T1000 (cell line): ENCODE measurements around the gene CCT4.
"Not testable (repeated sequence)": the region's sequence is repeated elsewhere in the genome, so short reads cannot be mapped to it uniquely, and the experiment has no call there.

Experiments used
- DNase-seq: peaks from one replicate; lab custom pipeline; 2025; ENCODE audit warnings: mixed read lengths; lab: John Stamatoyannopoulos, UW

The CCT4 gene

GRCh38 chr2:61879351-61879750, 9.1 kb downstream of the CCT4 start:
- DNase-seq = not testable (repeated sequence)

DNA sequence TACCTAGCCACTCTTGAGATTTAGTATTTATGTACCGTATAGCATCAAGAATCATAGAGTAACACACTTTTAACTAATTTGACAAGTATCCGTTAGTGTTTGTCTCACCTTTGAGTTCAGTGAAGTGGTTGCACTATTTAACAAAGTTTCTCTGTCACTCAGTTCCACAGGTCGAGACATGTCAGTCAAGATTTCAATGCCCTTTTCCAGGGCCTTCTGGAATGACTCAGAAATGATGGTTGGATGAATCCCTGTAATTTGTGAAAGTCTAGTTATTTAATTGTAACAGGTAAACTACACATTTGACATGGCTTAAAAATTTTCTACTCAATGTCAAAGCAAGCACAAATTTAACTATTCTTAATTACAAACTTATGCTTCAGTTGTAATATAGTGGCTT, 9.7 kb downstream of the CCT4 start:
- no peak for DNase-seq

DNA sequence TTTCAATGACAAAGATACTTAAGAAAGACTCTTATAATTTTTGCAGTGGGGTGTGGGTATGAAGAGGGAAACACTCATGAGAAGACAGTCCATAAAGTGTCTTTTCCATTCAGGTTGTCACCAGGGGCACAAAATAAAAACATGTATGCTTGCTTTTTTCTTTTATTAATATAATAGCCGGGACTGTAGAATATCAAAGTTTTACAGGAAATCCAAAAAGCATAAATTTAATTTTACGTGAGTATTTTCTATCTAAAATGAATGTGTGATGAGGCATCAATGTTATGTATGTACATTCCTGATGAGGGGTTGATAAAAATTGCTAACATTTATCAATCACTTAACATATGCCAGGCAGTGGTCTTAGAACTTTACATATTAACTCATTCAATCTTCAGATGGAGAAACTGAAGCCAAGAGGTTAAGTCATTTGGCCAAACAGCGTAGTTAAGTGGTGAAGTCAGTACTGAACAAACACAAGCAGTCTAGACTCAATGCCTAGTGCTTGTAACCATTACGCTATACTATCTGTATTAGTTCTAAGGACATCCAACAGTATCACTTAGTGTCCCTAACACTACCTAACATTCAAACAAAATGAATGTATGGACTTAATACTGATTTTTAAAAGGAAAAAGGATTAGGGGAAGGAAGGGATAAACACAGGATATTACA, 10.7 kb downstream of the CCT4 start:
- no peak for DNase-seq

DNA sequence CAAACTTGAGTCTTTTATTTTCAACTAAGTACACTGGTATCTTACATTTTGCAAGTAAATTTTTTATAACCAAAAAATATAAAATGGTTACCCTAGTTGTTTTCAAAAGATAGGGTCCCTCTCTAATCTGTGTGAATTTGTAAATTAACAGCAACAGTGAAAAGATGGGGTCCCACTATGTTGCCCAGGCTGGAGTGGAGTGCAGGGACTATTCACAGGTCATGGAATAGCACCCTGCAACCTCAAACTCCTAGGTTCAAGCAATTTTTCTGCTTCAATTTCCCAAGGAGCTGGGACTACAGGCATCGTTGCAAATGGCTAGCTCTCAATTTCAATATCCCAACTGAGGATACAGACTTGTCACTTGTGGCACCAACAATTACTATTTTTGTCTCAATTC, 12.1 kb downstream of the CCT4 start:
- DNase-seq = no peak

DNA sequence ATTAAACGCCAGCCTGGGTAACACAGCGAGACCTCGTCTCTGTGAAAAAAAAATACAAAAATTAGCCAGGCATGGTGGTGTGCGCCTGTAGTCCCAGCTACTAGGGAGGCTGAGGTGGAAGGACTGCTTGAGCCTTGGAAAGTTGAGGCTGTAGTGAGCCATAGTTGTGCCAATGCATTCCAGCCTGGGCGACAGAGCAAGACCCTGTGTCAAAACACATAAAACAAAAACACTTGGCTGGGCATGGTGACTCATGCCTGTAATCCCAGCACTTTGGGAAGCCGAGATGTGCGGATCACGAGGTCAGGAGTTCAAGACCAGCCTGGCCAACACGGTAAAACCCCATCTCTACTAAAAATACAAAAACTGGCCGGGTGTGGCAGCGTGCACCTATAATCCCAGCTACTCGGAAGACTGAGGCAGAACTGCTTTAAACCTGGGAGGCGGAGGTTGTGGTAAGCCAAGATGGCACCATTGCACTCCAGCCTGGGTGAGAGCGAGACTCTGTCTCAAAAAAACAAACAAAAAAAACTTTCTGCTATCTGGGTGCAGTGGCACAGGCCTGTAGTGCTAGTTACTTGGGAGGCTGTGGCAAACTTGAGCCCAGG, 21.9 kb downstream of the CCT4 start:
- not testable (repeated sequence) for DNase-seq

DNA sequence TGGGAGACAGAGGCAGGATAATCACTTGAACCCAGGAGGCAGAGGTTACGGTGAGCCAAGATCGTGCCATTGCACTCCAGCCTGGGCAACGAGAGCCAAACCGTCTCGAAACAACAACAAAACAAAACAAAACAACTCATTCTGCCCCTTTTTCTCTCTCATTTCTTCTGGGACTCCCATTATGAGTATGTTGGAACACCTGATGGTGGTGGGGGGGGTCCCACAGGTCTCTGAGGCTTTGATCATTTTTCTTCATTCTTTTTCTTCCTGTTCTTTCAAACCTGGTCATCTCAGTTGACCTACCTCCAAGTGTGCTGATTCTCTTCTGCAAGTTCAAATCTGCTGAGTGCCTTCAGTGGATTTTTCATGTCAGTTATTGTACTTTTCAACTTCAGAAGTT, 26.4 kb downstream of the CCT4 start:
- no peak for DNase-seq

DNA sequence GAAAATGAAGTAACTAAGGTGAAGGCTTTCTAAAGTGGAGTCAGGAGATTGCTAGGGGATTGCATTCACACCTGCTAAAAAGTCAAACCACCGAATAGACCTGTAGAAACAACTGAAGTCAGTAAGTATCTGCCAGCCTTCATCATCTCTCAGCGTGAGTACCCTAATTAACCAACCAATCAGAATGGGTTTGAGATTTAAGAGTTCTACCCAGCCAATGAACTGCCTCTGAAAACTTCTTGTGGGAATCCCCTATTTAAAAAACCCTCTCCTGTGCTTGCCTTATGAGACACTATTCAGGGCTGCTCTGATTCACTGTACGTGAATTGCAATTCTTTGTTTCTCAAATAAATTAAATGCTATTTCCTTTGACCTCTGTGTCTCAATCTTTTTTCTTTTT, 31.2 kb downstream of the CCT4 start:
- DNase-seq = no peak

DNA sequence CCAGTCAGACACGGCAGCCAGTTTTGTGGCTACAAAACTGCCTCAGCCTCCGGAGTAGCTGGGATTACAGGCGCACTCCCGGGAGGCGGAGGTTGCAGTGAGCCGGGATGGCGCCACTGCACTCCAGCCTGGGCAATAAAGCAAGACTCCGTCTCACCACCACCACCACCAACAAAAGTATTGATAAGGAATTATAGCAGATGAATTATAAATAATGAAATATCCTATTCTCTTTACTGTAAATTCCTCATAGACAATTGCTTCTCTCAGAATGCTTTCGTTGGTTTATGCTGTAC, 33.2 kb downstream of the CCT4 start:
- DNase-seq = no peak

DNA sequence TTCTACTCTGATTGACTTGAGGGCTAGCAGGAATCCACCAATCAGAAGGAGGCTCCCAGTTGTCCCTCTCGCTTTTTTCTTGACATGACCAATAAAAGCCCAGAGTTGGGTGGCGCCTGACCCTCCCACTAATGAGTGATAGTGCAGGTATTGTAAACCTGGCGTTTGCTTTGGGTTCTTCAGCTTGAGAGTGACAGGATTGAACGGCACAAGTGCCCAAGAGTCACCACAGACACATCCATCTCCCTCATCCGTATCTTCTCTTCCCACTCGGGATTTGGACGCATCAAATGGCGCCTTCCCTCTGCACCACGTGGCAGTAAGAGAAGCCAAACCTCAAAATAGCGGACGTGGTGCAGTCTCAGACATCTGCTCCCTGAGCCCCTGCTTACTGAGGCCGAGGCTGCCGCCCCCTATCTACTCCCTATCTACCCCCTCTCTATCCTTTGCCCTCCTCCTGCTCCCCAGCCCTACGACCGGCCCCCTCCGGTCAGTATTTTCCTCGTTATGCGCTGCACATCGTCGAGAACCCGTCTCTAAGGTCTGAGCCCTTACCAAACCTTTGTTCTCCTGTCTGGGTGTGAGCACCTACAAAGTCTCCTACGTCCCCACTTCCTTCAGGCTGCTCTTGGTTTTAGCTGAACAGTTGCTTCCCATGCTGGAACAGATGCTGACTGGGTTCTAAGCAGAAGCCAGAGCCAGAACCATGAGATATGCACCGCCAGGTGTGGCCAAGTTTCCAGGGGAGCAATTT, 33.7 kb downstream of the CCT4 start:
- peak; percentile 76 for DNase-seq

DNA sequence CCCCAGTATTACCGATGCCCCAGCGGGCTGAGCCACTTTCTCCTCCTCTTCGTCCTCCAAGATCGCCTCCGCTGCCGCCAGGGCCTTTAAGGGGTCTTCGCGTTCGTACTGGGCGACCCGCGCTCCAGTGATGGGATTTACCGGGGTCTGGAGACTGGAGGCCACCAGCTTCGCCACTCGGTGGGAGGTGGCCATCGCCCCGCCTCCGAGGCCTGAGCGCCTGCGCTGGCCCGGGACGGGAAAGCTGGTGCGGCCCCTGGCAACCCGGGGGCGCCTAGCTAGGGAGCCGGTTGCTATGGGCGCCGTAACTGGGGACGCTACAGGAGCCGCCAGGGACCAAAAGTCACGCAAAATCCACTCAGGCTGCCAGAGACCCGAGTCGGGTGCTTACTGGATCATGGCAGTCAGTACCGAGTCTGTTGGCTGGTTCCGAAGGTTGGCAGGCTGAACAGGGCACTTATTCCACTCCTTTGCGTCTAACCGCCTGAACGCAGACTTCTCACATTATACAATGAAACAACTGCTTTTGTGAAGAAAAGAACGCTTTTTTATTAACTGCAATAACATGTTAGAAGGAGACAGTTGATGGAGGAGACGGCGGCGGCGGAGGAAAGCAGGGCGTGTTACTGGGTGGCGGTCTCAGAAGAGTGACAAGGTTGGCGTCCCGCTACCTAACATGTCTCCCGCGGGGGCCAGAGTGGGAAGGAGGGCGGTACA, 34.5 kb downstream of the CCT4 start, which contains the start of gene FAM161A:
FAM161A (minus strand) TSS at position 214 of the 717 bp plus-strand sequence; CDS start at position 195, 19 bp downstream.
- DNase-seq = peak; percentile 74

GRCh38 chr2:61853086-61853846, 35.2 kb downstream of the CCT4 start:
- DNase-seq = no peak

- DNase-seq = not testable (repeated sequence)
Observed at GRCh38 chr2:61851270-61851669, 37.2 kb downstream of the CCT4 start.

- DNase-seq = no peak
Observed at GRCh38 chr2:61845320-61845719, 43.1 kb downstream of the CCT4 start.

- DNase-seq = no peak
Observed at GRCh38 chr2:61841286-61841685, 47.2 kb downstream of the CCT4 start.

DNA sequence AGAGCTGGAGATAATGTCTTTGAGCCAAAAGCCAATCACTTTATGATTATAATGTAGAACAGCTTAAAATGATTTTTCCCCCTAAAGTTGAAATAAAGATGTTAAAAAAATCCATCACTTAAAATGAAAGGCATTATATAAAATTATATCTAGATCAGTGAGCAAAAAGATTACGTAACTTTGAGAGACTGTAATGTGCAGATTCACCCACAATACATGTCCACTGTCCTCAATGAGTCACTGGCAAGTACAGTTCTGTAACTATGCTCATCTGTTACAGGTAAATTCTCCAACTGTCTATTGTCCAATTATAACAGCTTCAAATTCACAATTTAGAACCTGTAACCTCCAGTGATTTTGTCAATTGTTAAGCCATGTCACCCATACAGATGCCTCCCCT, 53.6 kb downstream of the CCT4 start:
- no peak for DNase-seq

- no peak for DNase-seq
Observed at GRCh38 chr2:61833971-61834370, 54.5 kb downstream of the CCT4 start.

DNA sequence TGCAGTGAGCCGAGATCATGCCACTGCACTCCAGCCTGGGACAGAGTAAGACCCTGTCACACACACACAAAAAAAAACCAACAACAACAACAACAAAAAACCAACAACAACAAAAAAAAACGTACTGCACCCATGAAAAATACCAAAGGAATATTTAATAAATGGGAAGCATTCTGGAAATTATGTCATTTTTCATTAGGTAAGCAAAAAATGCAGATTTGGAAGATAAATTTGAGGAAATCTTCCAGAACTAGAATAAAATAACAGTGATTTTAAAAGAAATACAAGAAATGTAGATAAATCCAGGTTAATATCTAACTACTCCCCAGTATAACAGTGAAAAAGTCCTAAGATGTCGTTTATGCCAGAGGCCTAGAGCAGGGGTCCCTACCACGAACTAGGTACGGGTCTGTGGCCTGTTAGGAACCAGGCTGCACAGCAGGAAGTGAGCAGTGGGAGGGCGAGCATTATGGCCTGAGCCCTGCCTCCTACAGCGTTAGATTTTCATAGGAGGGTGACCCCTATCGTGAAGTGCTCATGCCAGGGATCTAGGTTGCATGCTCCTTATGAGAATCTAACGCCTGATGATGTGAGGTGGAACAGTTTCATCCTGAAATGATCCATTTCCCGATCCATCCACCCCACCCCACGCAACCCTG, 56.1 kb downstream of the CCT4 start:
- DNase-seq = no peak

- DNase-seq = no peak
Observed at GRCh38 chr2:61822255-61822654, 66.2 kb downstream of the CCT4 start.
